ENCODE data around the gene FLT1.

FLT1 gene

GRCh38 chr13:28337166-28338005, 157.5 kb downstream of the FLT1 start:
- H3K4me3 ChIP-seq (ENCODE audit: insufficient read depth, low read depth, low read length): no peak overlapping the region
- no peaks in the 10 kb centered on the region for H3K27me3 ChIP-seq (ENCODE audit: control insufficient read depth, insufficient read depth, low read length, poor library complexity, severe bottlenecking)
- 93 to 98% methylated on average over 4 of the region's 4 CpGs for WGBS, 2 experiments
- no peaks in the 10 kb centered on the region for H3K36me3 ChIP-seq (ENCODE audit: control insufficient read depth, insufficient read depth, low read length)
- H3K4me1 ChIP-seq (ENCODE audit: control insufficient read depth, insufficient read depth, low read length): no peaks in the 10 kb centered on the region
- H3K9me3 ChIP-seq (ENCODE audit: control insufficient read depth, low read length): no peaks in the 10 kb centered on the region
- H3K27ac ChIP-seq (ENCODE audit: insufficient read depth, low read depth, low read length, poor library complexity, severe bottlenecking): no peak overlapping the region

GRCh38 chr13:28336193-28336657, 158.7 kb downstream of the FLT1 start:
- 93 to 96% methylated on average over 3 of the region's 3 CpGs for WGBS, 2 experiments
- Histone ChIP-seq H3K9me3 (ENCODE audit: control insufficient read depth, low read length) (no peaks in the 10 kb centered on the region), H3K27ac (ENCODE audit: insufficient read depth, low read depth, low read length, poor library complexity, severe bottlenecking) (no peak overlapping the region), H3K27me3 (ENCODE audit: control insufficient read depth, insufficient read depth, low read length, poor library complexity, severe bottlenecking) (no peaks in the 10 kb centered on the region), H3K36me3 (ENCODE audit: control insufficient read depth, insufficient read depth, low read length) (no peaks in the 10 kb centered on the region), H3K4me1 (ENCODE audit: control insufficient read depth, insufficient read depth, low read length) (no peaks in the 10 kb centered on the region), H3K4me3 (ENCODE audit: insufficient read depth, low read depth, low read length) (no peak overlapping the region)

- no peak overlapping the region for H3K4me3 ChIP-seq (ENCODE audit: insufficient read depth, low read depth, low read length)
- no peaks in the 10 kb centered on the region for H3K9me3 ChIP-seq (ENCODE audit: control insufficient read depth, low read length)
- no peak overlapping the region for H3K27ac ChIP-seq (ENCODE audit: insufficient read depth, low read depth, low read length, poor library complexity, severe bottlenecking)
- H3K36me3 ChIP-seq (ENCODE audit: control insufficient read depth, insufficient read depth, low read length): no peaks in the 10 kb centered on the region
- H3K4me1 ChIP-seq (ENCODE audit: control insufficient read depth, insufficient read depth, low read length): no peaks in the 10 kb centered on the region
- no peaks in the 10 kb centered on the region for H3K27me3 ChIP-seq (ENCODE audit: control insufficient read depth, insufficient read depth, low read length, poor library complexity, severe bottlenecking)
- 94 to 97% methylated on average over 2 of the region's 2 CpGs for WGBS, 2 experiments
Observed at GRCh38 chr13:28333204-28333881, 161.6 kb downstream of the FLT1 start.

GRCh38 chr13:28329395-28330158, 165.4 kb downstream of the FLT1 start:
- no peak overlapping the region for H3K4me3 ChIP-seq (ENCODE audit: insufficient read depth, low read depth, low read length)
- no peaks in the 10 kb centered on the region for H3K4me1 ChIP-seq (ENCODE audit: control insufficient read depth, insufficient read depth, low read length)
- no peaks in the 10 kb centered on the region for H3K27me3 ChIP-seq (ENCODE audit: control insufficient read depth, insufficient read depth, low read length, poor library complexity, severe bottlenecking)
- 87 to 93% methylated on average over 17 of the region's 17 CpGs for WGBS, 2 experiments
- H3K36me3 ChIP-seq (ENCODE audit: control insufficient read depth, insufficient read depth, low read length): no peaks in the 10 kb centered on the region
- no peak overlapping the region for H3K27ac ChIP-seq (ENCODE audit: insufficient read depth, low read depth, low read length, poor library complexity, severe bottlenecking)
- no peaks in the 10 kb centered on the region for H3K9me3 ChIP-seq (ENCODE audit: control insufficient read depth, low read length)

GRCh38 chr13:28328271-28328607, 166.7 kb downstream of the FLT1 start:
- Histone ChIP-seq H3K27me3 (ENCODE audit: control insufficient read depth, insufficient read depth, low read length, poor library complexity, severe bottlenecking) (no peaks in the 10 kb centered on the region), H3K4me1 (ENCODE audit: control insufficient read depth, insufficient read depth, low read length) (no peaks in the 10 kb centered on the region), H3K4me3 (ENCODE audit: insufficient read depth, low read depth, low read length) (no peak overlapping the region), H3K36me3 (ENCODE audit: control insufficient read depth, insufficient read depth, low read length) (no peaks in the 10 kb centered on the region), H3K9me3 (ENCODE audit: control insufficient read depth, low read length) (no peaks in the 10 kb centered on the region), H3K27ac (ENCODE audit: insufficient read depth, low read depth, low read length, poor library complexity, severe bottlenecking) (no peak overlapping the region)
- 95 to 97% methylated on average over 8 of the region's 8 CpGs for WGBS, 2 experiments

- 91 to 92% methylated on average over 14 of the region's 14 CpGs for WGBS, 2 experiments
- H3K27me3 ChIP-seq (ENCODE audit: control insufficient read depth, insufficient read depth, low read length, poor library complexity, severe bottlenecking): no peaks in the 10 kb centered on the region
- H3K27ac ChIP-seq (ENCODE audit: insufficient read depth, low read depth, low read length, poor library complexity, severe bottlenecking): no peak overlapping the region
- no peak overlapping the region for H3K4me3 ChIP-seq (ENCODE audit: insufficient read depth, low read depth, low read length)
- no peaks in the 10 kb centered on the region for H3K9me3 ChIP-seq (ENCODE audit: control insufficient read depth, low read length)
- H3K4me1 ChIP-seq (ENCODE audit: control insufficient read depth, insufficient read depth, low read length): no peaks in the 10 kb centered on the region
- H3K36me3 ChIP-seq (ENCODE audit: control insufficient read depth, insufficient read depth, low read length): no peaks in the 10 kb centered on the region
Observed at GRCh38 chr13:28327373-28328270, 167.3 kb downstream of the FLT1 start.

- H3K27me3 ChIP-seq (ENCODE audit: control insufficient read depth, insufficient read depth, low read length, poor library complexity, severe bottlenecking): no peaks in the 10 kb centered on the region
- H3K4me1 ChIP-seq (ENCODE audit: control insufficient read depth, insufficient read depth, low read length): no peaks in the 10 kb centered on the region
- H3K36me3 ChIP-seq (ENCODE audit: control insufficient read depth, insufficient read depth, low read length): no peaks in the 10 kb centered on the region
- WGBS, 2 experiments: 91 to 100% methylated on average over 1 to 2 of the region's 2 CpGs
- no peak overlapping the region for H3K27ac ChIP-seq (ENCODE audit: insufficient read depth, low read depth, low read length, poor library complexity, severe bottlenecking)
- no peak overlapping the region for H3K4me3 ChIP-seq (ENCODE audit: insufficient read depth, low read depth, low read length)
- no peaks in the 10 kb centered on the region for H3K9me3 ChIP-seq (ENCODE audit: control insufficient read depth, low read length)
Observed at GRCh38 chr13:28326056-28326455, 168.9 kb downstream of the FLT1 start.

- Histone ChIP-seq H3K4me3 (ENCODE audit: insufficient read depth, low read depth, low read length) (no peak overlapping the region), H3K27ac (ENCODE audit: insufficient read depth, low read depth, low read length, poor library complexity, severe bottlenecking) (no peak overlapping the region), H3K9me3 (ENCODE audit: control insufficient read depth, low read length) (no peaks in the 10 kb centered on the region), H3K36me3 (ENCODE audit: control insufficient read depth, insufficient read depth, low read length) (no peaks in the 10 kb centered on the region), H3K4me1 (ENCODE audit: control insufficient read depth, insufficient read depth, low read length) (no peaks in the 10 kb centered on the region), H3K27me3 (ENCODE audit: control insufficient read depth, insufficient read depth, low read length, poor library complexity, severe bottlenecking) (no peaks in the 10 kb centered on the region)
- WGBS, 2 experiments: 92 to 100% methylated on average over 2 of the region's 2 CpGs
Observed at GRCh38 chr13:28325022-28325421, 169.9 kb downstream of the FLT1 start.

GRCh38 chr13:28324181-28324789, 170.6 kb downstream of the FLT1 start:
- H3K9me3 ChIP-seq (ENCODE audit: control insufficient read depth, low read length): no peaks in the 10 kb centered on the region
- no peaks in the 10 kb centered on the region for H3K4me1 ChIP-seq (ENCODE audit: control insufficient read depth, insufficient read depth, low read length)
- no peak overlapping the region for H3K4me3 ChIP-seq (ENCODE audit: insufficient read depth, low read depth, low read length)
- no peaks in the 10 kb centered on the region for H3K36me3 ChIP-seq (ENCODE audit: control insufficient read depth, insufficient read depth, low read length)
- no peak overlapping the region for H3K27ac ChIP-seq (ENCODE audit: insufficient read depth, low read depth, low read length, poor library complexity, severe bottlenecking)
- H3K27me3 ChIP-seq (ENCODE audit: control insufficient read depth, insufficient read depth, low read length, poor library complexity, severe bottlenecking): no peaks in the 10 kb centered on the region
- WGBS, 2 experiments: 52 to 60% methylated on average over 4 of the region's 4 CpGs

Measured in ectodermal cell (in vitro differentiated cells).